HepG2 (cell line): ENCODE measurements around the gene MEA1. TPM values are rescaled to one million over a fixed set of nuclear protein-coding genes. Genes with fewer than 3 reads are reported as not detected.
A peak's percentile ranks its signal among the peaks of the same experiment; 100 is the strongest.

Experiments
- ARNT2 ChIP-seq: sonication (generic); formaldehyde crosslinking; IDR thresholded peaks from 2 replicates; pipeline ENCODE4 v1.8.0; 2022; ENCODE audit warnings: mild to moderate bottlenecking, low read depth, missing genetic modification reagents, moderate library complexity
- BATF2 ChIP-seq: sonication (generic); formaldehyde crosslinking; IDR thresholded peaks from 2 replicates; pipeline ENCODE4 v1.8.0; 2022; ENCODE audit warnings: mild to moderate bottlenecking, missing genetic modification reagents, moderate library complexity
- CC2D1A ChIP-seq: sonication (generic); formaldehyde crosslinking; IDR thresholded peaks from 2 replicates; pipeline ENCODE4 v1.8.1; 2023; ENCODE audit warnings: mild to moderate bottlenecking, missing genetic modification reagents
- FOXK2 ChIP-seq: fragments of 450-650 bp; IDR thresholded peaks from 2 replicates; pipeline ENCODE4 v1.6.1; 2016
- PAXIP1 ChIP-seq: sonication (generic); formaldehyde crosslinking; conservative IDR thresholded peaks from 2 replicates; pipeline ENCODE4 v1.4.0; 2020; ENCODE audit warnings: mild to moderate bottlenecking, missing genetic modification reagents, moderate library complexity
- REPIN1 ChIP-seq: sonication (generic); formaldehyde crosslinking; IDR thresholded peaks from 2 replicates; pipeline ENCODE4 v1.8.0; 2022; ENCODE audit warnings: missing genetic modification reagents, low read depth, mild to moderate bottlenecking, borderline replicate concordance
- SIN3A ChIP-seq: IDR thresholded peaks from 2 replicates; pipeline ENCODE4 v1.6.1; 2011; ENCODE audit warnings: low read depth, mild to moderate bottlenecking, control low read depth, low read length, borderline replicate concordance
- ZNF143 ChIP-seq: sonication (generic); formaldehyde crosslinking; IDR thresholded peaks from 2 replicates; pipeline ENCODE4 v1.4.0; 2020; ENCODE audit warnings: missing genetic modification reagents
- ZNF496 ChIP-seq: sonication (generic); formaldehyde crosslinking; IDR thresholded peaks from 2 replicates; pipeline ENCODE4 v1.8.1; 2023; ENCODE audit warnings: mild to moderate bottlenecking, moderate library complexity, missing genetic modification reagents; ENCODE audit not compliant: insufficient replicate concordance
- ZNF607 ChIP-seq: sonication (generic); formaldehyde crosslinking; IDR thresholded peaks from 2 replicates; pipeline ENCODE4 v1.5.1; 2020; ENCODE audit warnings: missing genetic modification reagents, mild to moderate bottlenecking, borderline replicate concordance
- polyA plus RNA-seq, 8 experiments: library from polyadenylated mRNA; depleted of rRNA in 3 of 8; stranded (reverse) in 7 of 8; unstranded in 1 of 8; fragments of >200 nt; fragmentation: Illumina TruSeq in 4 of 8; extraction: Trizol in 4 of 8; gene quantifications; 2 replicates each; pipeline versions ENCODE4 v1.2.1 to v1.2.3, GENCODE V29; 2011 to 2016; ENCODE audit warnings: low read depth in 4 of 8, missing spikeins in 1 of 8, mixed read lengths in 1 of 8; ENCODE audit not compliant: insufficient read depth in 1 of 8
- total RNA-seq, 5 experiments: library from RNA; depleted of rRNA; stranded (reverse); fragments of >200 nt; fragmentation: Illumina TruSeq; extraction: Trizol; gene quantifications; 2 replicates each; pipeline ENCODE4 v1.2.3, GENCODE V29; 2016; ENCODE audit warnings: low read depth in 1 of 5
- TF ChIP-seq, protein P1 (sequence below): sonication (generic); formaldehyde crosslinking; IDR thresholded peaks from 2 replicates; pipeline ENCODE4 v1.4.0; 2020; ENCODE audit warnings: missing genetic modification reagents, borderline replicate concordance
- TF ChIP-seq, protein P2 (sequence below): sonication (generic); formaldehyde crosslinking; IDR thresholded peaks from 2 replicates; pipeline ENCODE4 v1.8.1; 2022; ENCODE audit warnings: low read depth, mild to moderate bottlenecking, missing genetic modification reagents
- TF ChIP-seq, protein P3 (sequence below): sonication (generic); formaldehyde crosslinking; IDR thresholded peaks from 2 replicates; pipeline ENCODE4 v1.8.0; 2022; ENCODE audit warnings: missing genetic modification reagents, mild to moderate bottlenecking, borderline replicate concordance
- TF ChIP-seq, protein P4 (sequence below): sonication (generic); formaldehyde crosslinking; IDR thresholded peaks from 2 replicates; pipeline ENCODE4 v1.5.0; 2020; ENCODE audit warnings: mild to moderate bottlenecking, missing genetic modification reagents, borderline replicate concordance

Gene MEA1
- total and polyA plus RNA-seq, 2 of the 13 experiments (the other 11 are each of a cell fraction or from before 2014, with no cell fraction given): 75.6 to 86.2 TPM

DNA sequence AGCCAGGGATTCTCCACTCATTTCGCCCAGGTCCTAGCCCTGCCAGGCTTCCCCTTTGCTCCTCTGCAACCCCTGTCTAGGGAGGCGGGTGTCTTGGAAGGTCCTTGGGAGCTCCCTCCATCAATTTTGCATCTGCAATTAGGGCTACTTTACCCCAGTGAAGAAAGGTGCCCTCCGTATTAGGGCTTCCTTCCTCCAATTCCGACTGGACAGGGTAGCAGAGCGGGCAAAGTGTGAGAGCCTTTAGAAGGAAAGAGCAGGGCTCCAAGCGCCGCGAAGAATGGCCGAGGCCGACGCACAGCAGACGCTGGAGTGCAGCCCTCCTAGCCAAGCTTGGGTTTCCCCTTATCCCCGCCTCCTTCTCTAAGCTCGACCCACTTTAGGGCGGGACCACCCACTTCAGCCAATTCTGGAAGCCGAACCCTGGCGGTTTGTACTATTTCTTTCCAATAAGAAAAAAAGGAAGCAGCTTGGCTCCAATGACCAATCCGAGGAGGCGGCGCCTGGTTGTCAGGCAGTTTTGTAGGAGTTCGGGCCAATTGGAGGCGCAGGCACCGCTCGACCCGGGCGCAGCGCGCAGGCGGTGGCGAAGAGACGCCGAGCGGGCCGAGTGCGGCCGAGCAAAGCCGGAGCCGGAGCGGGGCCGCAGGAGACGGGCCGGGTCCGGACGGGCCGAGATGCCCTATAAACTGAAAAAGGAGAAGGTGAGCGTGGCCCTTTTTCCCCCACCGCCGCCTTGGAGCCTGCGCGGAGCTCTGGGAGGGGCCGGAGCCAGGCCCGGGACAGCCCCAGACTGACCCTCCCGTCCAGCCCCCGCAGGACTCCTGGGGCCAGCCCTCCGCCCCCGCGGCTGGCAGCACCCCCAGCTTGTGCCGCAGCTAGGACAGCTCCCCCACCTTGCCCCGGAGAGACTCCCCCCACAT is 29.5 kb downstream of the MEA1 start, which contains the start of gene PPP2R5D (continued):
- TF ChIP-seq REPIN1 (CRISPR knock-in tag) (peak; percentile 90), ZNF496 (no peak), PAXIP1 (CRISPR knock-in tag) (no peak; the same call in 1 of the 2 replicates), ZNF607 (CRISPR knock-in tag) (peak; percentile 80), SIN3A (peak; percentile 57; the same call in 1 of the 2 replicates), FOXK2 (no peak), ARNT2 (CRISPR knock-in tag) (peak; percentile 49; the same call in 1 of the 2 replicates), ZNF143 (CRISPR knock-in tag) (0 out of 2 replicates have a peak, but pooled peaks have one; percentile 33), CC2D1A (0 out of 2 replicates have a peak, but pooled peaks have one; percentile 23), BATF2 (CRISPR knock-in tag) (no peak)
- TF ChIP-seq, protein P1, sequence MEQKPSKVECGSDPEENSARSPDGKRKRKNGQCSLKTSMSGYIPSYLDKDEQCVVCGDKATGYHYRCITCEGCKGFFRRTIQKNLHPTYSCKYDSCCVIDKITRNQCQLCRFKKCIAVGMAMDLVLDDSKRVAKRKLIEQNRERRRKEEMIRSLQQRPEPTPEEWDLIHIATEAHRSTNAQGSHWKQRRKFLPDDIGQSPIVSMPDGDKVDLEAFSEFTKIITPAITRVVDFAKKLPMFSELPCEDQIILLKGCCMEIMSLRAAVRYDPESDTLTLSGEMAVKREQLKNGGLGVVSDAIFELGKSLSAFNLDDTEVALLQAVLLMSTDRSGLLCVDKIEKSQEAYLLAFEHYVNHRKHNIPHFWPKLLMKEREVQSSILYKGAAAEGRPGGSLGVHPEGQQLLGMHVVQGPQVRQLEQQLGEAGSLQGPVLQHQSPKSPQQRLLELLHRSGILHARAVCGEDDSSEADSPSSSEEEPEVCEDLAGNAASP: 0 out of 2 replicates have a peak, but pooled peaks have one; percentile 20
- TF ChIP-seq, protein P2, sequence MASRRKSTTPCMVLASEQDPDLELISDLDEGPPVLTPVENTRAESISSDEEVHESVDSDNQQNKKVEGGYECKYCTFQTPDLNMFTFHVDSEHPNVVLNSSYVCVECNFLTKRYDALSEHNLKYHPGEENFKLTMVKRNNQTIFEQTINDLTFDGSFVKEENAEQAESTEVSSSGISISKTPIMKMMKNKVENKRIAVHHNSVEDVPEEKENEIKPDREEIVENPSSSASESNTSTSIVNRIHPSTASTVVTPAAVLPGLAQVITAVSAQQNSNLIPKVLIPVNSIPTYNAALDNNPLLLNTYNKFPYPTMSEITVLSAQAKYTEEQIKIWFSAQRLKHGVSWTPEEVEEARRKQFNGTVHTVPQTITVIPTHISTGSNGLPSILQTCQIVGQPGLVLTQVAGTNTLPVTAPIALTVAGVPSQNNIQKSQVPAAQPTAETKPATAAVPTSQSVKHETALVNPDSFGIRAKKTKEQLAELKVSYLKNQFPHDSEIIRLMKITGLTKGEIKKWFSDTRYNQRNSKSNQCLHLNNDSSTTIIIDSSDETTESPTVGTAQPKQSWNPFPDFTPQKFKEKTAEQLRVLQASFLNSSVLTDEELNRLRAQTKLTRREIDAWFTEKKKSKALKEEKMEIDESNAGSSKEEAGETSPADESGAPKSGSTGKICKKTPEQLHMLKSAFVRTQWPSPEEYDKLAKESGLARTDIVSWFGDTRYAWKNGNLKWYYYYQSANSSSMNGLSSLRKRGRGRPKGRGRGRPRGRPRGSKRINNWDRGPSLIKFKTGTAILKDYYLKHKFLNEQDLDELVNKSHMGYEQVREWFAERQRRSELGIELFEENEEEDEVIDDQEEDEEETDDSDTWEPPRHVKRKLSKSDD (CRISPR knock-in tag): no peak
- TF ChIP-seq, protein P3, sequence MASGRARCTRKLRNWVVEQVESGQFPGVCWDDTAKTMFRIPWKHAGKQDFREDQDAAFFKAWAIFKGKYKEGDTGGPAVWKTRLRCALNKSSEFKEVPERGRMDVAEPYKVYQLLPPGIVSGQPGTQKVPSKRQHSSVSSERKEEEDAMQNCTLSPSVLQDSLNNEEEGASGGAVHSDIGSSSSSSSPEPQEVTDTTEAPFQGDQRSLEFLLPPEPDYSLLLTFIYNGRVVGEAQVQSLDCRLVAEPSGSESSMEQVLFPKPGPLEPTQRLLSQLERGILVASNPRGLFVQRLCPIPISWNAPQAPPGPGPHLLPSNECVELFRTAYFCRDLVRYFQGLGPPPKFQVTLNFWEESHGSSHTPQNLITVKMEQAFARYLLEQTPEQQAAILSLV: peak; percentile 17; the same call in 1 of the 2 replicates
- TF ChIP-seq, protein P4, sequence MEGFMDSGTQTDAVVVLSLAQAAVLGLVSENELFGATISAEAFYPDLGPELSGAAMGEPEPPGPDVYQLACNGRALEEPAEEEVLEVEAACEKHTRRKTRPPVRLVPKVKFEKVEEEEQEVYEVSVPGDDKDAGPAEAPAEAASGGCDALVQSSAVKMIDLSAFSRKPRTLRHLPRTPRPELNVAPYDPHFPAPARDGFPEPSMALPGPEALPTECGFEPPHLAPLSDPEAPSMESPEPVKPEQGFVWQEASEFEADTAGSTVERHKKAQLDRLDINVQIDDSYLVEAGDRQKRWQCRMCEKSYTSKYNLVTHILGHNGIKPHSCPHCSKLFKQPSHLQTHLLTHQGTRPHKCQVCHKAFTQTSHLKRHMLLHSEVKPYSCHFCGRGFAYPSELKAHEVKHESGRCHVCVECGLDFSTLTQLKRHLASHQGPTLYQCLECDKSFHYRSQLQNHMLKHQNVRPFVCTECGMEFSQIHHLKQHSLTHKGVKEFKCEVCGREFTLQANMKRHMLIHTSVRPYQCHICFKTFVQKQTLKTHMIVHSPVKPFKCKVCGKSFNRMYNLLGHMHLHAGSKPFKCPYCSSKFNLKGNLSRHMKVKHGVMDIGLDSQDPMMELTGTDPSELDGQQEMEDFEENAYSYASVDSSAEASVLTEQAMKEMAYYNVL: peak; percentile 65; the same call in 1 of the 2 replicates
